Measurements from ENCODE around the gene METTL2B.

The METTL2B gene

DNA sequence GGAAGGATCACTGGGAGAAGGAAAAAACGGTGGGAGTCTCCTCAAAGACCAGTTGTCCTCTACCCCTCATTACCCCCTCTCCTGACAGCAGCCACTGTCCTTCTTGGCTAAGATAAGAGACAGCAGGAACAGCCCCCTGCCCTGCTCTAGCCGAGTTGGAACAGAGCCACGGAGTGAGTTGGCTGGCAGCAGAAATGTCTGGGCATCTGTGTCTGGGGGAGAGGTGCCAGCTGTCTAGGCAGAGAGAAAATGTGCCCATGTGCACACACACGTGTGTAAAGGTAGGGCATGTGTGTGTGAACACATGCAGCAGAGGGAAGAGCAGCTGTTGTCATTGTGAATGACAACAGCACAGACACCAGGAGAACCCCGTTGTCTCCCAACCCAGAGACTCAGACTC lies 30.2 kb upstream of the METTL2B start:
- no peaks in the 10 kb centered on the region for H3K27me3 ChIP-seq (replicated peaks; ENCODE audit: control insufficient read depth, insufficient read depth, low read length)
- TF ChIP-seq CTCF (IDR thresholded peaks at IDR 0.05; ENCODE audit: insufficient read depth, low read length, poor library complexity, severe bottlenecking): no peak
- H3K36me3 ChIP-seq (ENCODE audit: control insufficient read depth, insufficient read depth, low read length): no peaks in the 10 kb centered on the region
- H3K4me3 ChIP-seq (replicated peaks; ENCODE audit: low read depth, low read length): no peak overlapping the region
- no peak for DNase-seq (ENCODE audit: extremely low read depth, insufficient read length)

DNA sequence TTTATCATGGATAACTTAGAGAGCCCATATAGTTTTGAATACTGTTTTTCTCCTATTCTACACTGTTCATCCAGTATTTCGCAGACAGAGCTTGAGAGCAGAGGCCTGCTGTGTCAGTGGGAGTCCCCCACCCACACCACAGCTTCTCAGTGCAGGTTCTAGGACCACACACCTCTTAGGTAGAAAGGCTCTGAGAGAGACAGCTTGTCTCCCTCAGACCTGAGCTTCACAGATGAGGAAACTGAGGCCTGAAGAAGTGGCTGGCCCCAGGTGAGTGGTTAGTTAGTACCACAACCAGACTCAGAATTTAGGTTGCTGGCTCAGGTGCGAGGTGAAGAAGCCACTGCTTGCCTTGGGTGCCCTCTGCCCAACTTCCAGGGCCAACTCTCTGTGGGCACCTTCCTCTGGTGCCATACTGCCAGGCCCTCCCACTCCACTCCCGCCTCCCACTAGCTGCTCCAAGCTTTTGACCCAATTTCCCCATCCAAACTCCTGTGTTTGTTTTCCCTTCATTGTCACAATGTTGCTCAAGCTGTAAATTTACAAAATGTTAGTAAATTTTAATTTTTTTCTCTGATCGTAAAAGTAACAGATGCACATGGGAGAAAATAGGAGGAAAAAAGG lies 28.5 kb upstream of the METTL2B start:
- Histone ChIP-seq H3K27me3 (replicated peaks; ENCODE audit: control insufficient read depth, insufficient read depth, low read length) (no peaks in the 10 kb centered on the region), H3K36me3 (ENCODE audit: control insufficient read depth, insufficient read depth, low read length) (no peaks in the 10 kb centered on the region), H3K4me3 (replicated peaks; ENCODE audit: low read depth, low read length) (no peak overlapping the region)
- DNase-seq (ENCODE audit: extremely low read depth, insufficient read length): no peak
- TF ChIP-seq CTCF (IDR thresholded peaks at IDR 0.05; ENCODE audit: insufficient read depth, low read length, poor library complexity, severe bottlenecking): no peak

DNA sequence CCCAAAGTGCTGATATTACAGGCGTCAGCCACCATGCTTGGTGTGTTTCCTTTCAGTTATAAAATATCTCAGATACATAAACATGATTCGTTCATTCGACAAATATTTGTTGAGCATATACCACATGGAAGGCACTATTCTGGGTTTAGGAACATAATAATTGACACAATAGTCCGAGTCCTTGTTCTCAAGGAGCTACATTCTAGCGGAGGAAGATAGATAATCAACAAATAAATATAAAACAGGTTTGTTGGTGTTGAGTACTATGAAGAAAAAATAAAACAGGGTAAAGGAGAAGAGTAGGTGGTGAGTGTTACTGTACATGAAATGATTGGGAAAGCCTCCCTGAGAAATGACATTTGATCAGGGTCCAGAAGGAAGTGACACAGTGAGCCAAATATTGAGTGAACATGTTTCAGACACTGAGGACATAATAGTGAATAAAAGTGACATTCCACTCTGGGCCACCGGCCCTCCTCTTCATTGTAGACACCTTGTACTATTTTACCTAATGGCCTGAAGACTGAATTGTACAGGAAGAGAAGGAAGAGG lies 27.7 kb upstream of the METTL2B start:
- DNase-seq (ENCODE audit: extremely low read depth, insufficient read length): no peak
- no peaks in the 10 kb centered on the region for H3K36me3 ChIP-seq (ENCODE audit: control insufficient read depth, insufficient read depth, low read length)
- H3K4me3 ChIP-seq (replicated peaks; ENCODE audit: low read depth, low read length): no peak overlapping the region
- no peaks in the 10 kb centered on the region for H3K27me3 ChIP-seq (replicated peaks; ENCODE audit: control insufficient read depth, insufficient read depth, low read length)
- TF ChIP-seq CTCF (IDR thresholded peaks at IDR 0.05; ENCODE audit: insufficient read depth, low read length, poor library complexity, severe bottlenecking): no peak

- Histone ChIP-seq H3K4me3 (replicated peaks; ENCODE audit: low read depth, low read length) (no peak overlapping the region), H3K36me3 (ENCODE audit: control insufficient read depth, insufficient read depth, low read length) (no peaks in the 10 kb centered on the region), H3K27me3 (replicated peaks; ENCODE audit: control insufficient read depth, insufficient read depth, low read length) (no peaks in the 10 kb centered on the region)
- DNase-seq (ENCODE audit: extremely low read depth, insufficient read length): no peak
- TF ChIP-seq CTCF (IDR thresholded peaks at IDR 0.05; ENCODE audit: insufficient read depth, low read length, poor library complexity, severe bottlenecking): no peak
These were observed 26.1 kb upstream of the METTL2B start for GRCh38 chr7:128450409-128450808.

- no peak for DNase-seq (ENCODE audit: extremely low read depth, insufficient read length)
- TF ChIP-seq CTCF (IDR thresholded peaks at IDR 0.05; ENCODE audit: insufficient read depth, low read length, poor library complexity, severe bottlenecking): no peak
- H3K36me3 ChIP-seq (ENCODE audit: control insufficient read depth, insufficient read depth, low read length): no peaks in the 10 kb centered on the region
- H3K27me3 ChIP-seq (replicated peaks; ENCODE audit: control insufficient read depth, insufficient read depth, low read length): no peaks in the 10 kb centered on the region
- H3K4me3 ChIP-seq (replicated peaks; ENCODE audit: low read depth, low read length): no peak overlapping the region
These were observed 25.6 kb upstream of the METTL2B start for GRCh38 chr7:128450913-128451312.

GRCh38 chr7:128452552-128452951 lies 24.0 kb upstream of the METTL2B start:
- TF ChIP-seq CTCF (IDR thresholded peaks at IDR 0.05; ENCODE audit: insufficient read depth, low read length, poor library complexity, severe bottlenecking): no peak
- Histone ChIP-seq H3K4me3 (replicated peaks; ENCODE audit: low read depth, low read length) (no peak overlapping the region), H3K27me3 (replicated peaks; ENCODE audit: control insufficient read depth, insufficient read depth, low read length) (no peaks in the 10 kb centered on the region), H3K36me3 (ENCODE audit: control insufficient read depth, insufficient read depth, low read length) (no peaks in the 10 kb centered on the region; the same call in 1 of the 2 replicates)
- no peak for DNase-seq (ENCODE audit: extremely low read depth, insufficient read length)

Measured in GM06990 (cell line).